Measurements from ENCODE around the gene HIRA.

DNA sequence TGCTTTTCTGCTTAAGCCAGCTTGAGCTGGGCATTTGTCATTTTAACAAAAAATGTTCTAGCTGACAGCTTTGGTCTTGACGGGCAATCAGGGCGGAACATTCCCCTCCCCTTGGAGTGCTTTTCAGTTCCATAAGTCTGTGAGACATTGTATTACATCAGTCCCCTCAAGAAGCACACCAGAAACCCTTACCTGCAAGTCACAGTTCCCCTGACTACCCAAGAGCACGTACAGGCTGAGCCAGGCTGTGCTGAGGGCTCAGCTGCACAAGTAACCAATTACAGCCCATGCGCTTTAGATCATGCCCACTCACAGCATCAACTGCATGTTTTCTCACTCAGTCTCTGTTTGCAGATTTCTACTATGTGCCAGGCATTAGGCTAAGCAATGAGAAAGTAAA is 19.1 kb downstream of the HIRA start:
- TF ChIP-seq EZH2phosphoT487 (IDR thresholded peaks at IDR 0.05; ENCODE audit: insufficient read depth, low read depth) (no peak), EZH2 (IDR thresholded peaks at IDR 0.05; ENCODE audit: insufficient read depth, poor library complexity, severe bottlenecking) (no peak)
